Inferior parietal cortex (tissue), 1 donor: Measurements from ENCODE around the gene BEND2.
"Not testable (repeated sequence)": the region's sequence is repeated elsewhere in the genome, so short reads cannot be mapped to it uniquely, and the experiment has no call there.

Source experiments
- DNase-seq: peaks from one replicate; pipeline ENCODE4 v3.0.0-alpha.2; 2016; ENCODE audit errors: extremely low spot score

The BEND2 gene

DNA sequence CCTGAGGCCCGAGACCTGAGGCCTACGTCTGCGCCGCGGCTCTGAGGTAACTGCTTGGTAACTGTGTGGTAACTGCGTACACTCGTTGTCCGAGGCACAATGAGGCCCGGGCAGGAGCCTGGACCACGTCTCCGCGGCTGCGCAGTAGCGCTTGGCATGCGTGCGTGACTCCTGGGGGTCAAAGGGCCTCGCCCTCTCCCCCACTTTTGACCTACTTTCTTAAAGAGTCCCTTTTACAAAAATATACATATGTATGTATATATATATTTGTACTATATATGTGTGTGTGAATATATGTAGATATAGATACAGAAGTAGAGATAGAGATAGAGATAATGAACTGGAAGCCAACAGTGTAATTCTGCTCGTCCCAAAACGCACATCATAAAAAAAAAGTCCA is at the start of gene BEND2:
Gene BEND2, minus strand, starts transcription at position 101 of the 400 bp plus-strand sequence. CDS start 136 bp downstream, outside the sequence.
- no peak for DNase-seq

DNA sequence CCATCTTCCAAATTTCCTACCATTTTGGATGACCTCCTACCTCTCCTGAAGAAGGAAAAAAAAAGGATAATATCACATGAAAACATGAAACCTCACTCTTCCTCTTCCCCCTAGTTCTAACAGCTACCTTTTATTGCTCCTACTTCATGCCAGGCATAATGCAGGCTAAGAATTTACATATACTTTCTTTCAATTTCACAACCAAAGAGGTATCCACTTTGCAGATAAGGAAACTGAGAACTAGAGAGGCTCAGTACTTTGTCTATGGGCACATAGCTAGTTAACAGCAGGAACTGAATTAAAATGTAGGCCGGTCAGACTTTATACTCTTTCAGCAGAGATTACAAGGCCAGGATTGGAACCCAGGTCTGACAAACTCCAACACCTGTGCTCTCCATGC is 34.4 kb upstream of the BEND2 start:
- DNase-seq = no peak

- no peak for DNase-seq
Observed at GRCh38 chrX:18252644-18253359, 32.1 kb upstream of the BEND2 start.

- not testable (repeated sequence) for DNase-seq
Observed at GRCh38 chrX:18229646-18230045, 9.0 kb upstream of the BEND2 start.

- no peak for DNase-seq
Observed at GRCh38 chrX:18228069-18228468, 7.4 kb upstream of the BEND2 start.

GRCh38 chrX:18227458-18227857 is 6.8 kb upstream of the BEND2 start:
- no peak for DNase-seq

DNA sequence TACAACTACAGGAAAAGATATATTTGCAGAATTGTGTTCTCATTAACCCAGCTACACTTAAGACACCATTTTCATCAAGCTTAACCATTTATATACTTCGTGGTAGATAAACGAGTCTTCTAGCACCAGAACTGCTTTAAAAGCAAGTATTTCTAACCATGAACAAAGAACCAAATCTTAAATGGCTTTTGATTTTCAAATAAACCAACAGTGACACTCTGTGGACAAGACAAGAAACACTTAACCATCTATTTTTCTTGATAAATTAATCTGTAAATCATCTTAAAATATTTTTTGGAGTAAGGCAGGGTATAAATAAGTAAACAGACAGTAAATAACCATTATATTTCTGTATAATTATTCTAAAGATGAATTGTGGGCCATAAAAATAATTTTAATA is 10.2 kb downstream of the BEND2 start:
- DNase-seq = peak; percentile 6

GRCh38 chrX:18206657-18207056 is 14.0 kb downstream of the BEND2 start:
- DNase-seq = no peak

GRCh38 chrX:18203631-18204030 is 17.1 kb downstream of the BEND2 start:
- DNase-seq = no peak

GRCh38 chrX:18194688-18195087 is 26.0 kb downstream of the BEND2 start:
- DNase-seq = no peak

DNA sequence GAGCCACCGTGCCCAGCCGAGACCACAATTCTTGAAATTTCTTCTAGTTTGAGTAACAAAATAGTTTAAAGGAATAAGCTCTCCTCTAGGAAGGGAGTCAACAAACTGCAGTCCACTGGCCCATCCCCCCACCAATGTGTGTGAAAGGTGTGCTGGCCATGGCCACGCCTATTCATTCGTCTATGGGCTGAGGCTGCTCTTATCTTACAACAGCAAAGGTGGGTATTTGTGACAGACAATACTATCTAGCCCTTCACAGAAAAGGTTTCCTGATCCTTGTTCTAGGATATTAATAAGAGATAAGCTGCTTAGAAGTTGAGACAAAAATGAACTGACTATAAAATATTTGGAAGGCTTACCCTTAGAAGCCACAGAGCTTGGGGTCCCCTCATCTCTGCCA is 41.2 kb downstream of the BEND2 start:
- DNase-seq = no peak

DNA sequence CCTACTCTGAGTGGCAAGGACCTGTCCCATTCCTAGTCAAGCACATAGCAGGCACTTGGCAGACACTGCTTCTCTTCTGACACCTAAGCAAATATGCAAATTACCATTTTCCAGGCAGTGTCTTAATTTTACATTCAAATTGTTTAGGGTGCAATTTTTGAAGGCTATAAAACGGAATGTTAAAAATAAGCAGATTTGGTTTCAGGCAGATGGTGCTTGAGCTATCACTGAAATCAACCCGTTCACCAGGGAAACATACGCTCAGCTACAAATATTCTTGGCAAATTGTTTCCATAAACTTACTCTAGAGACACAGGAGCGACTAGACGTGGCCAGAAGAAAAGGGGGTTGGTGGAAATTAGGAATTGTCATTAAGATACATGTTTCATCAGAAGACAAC is 45.7 kb downstream of the BEND2 start:
- no peak for DNase-seq

DNA sequence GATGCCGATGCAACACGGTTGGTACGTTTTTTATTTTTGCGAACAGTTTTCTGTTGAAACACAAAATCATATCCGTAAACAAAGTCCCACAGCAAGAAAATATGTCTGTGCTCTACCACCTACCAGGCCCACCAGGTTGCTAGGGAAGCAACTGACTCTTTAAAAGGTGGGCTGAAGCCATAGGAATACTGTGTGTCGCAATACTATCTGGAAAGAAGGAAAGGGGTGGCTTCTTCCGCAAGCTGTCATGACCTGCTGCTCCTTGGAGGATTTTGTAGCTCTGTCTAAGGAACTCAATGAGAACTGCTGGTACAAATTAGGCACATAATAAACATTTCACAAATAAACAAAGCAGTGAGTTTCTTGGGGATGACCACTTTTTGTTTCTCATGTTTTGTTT is 46.5 kb downstream of the BEND2 start:
- no peak for DNase-seq

- DNase-seq = no peak
Observed at GRCh38 chrX:18173494-18174180, 47.0 kb downstream of the BEND2 start.

GRCh38 chrX:18172970-18173369 is 47.7 kb downstream of the BEND2 start:
- no peak for DNase-seq

DNA sequence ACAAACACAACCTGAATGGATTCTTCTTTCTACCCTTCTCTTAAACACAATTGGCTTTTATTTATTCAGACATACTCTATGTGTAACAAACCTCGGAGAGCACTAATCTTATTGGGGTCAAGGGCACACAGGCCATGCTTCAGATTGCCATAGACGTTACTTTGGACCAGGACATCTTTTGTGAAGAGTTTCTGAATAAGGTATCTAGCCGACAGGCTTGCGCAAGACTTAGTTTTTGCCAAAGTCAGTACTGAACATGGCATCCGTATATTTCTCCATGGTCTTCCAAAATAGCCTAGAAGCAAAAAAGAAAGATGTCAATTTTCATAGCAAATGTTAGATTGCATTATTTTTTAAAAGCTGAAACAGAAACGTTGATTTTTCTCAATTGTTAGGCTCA is 49.8 kb downstream of the BEND2 start:
- no peak for DNase-seq

- DNase-seq = no peak
Observed at GRCh38 chrX:18166068-18166467, 54.6 kb downstream of the BEND2 start.

- DNase-seq = no peak
Observed at GRCh38 chrX:18160369-18160768, 60.3 kb downstream of the BEND2 start.

DNA sequence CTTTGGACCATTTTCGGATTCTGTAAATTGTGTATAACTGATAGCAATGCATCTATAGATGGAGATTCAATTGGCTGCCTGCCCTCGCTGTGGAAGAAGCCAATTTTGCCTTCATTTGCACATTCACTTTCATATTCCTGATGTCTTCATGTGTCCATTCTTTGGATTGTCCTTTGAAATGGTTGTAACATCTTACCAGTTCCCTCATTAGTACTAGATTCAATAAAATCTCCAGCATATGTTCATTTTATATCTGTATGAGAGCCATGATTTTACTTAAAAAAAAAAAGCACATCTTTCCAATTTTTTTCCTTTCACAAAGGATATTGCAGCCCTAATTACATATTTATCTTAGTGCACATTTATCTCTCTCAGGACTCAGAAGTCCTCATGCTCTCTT is 61.7 kb downstream of the BEND2 start:
- DNase-seq = no peak

DNA sequence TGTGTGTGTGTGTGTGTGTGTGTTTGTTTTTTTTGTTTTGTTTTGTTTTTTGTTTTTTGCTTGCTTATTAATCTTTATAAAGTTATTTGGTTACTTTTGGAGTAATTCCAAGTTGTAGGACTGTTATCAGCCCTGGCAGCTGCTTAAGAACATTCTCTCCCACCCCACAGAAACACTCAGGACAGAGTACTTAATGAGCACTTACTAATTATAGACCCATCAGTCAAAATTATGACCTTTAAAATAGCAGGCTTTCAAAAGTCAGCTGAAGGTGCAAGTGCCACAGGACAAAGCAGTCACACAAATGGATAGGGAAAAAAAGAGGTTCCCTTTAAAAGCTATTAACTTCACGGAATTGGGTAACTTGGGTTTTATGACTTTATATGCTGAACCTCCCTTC is 69.0 kb downstream of the BEND2 start:
- no peak for DNase-seq

GRCh38 chrX:18151157-18151556 is 69.5 kb downstream of the BEND2 start:
- no peak for DNase-seq

GRCh38 chrX:18149454-18149853 is 71.2 kb downstream of the BEND2 start:
- no peak for DNase-seq

DNA sequence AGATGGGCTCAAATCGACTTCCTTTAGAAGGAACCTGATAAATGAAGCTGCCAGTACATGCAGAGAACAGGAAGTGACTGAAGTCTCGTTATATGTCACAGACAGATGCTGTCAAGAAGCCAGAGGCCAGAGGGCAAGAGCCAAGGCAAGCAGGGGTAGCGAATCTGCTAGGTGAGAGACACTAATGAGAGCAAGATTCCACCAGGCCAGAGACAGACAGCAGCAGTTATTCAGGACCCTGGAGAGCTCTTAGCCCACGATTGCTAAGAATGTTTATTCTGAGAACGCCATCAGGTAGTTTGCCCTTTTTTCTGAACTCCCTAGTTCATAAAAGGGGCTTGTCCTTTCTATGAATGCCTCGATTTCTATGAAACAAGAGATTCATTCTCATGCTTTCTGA is 73.7 kb downstream of the BEND2 start:
- DNase-seq = no peak

DNA sequence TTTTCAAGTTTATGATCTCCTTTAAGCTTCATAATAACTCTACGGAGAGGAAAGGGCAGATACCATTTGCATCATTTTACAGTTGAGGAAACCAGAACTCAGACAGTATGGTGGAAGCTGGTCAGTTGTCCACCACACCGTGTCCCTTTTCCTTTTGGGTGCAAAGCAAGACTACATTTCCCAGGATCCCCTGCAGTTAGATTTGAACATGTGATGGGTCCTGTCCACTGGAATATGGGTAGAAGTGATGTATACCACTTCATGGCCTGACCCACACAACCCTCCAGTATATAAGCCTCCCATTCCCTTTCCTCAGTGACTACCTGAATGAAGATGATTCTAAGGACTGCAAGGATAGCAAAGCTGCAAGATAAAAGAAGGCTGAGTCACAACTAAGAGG is 74.7 kb downstream of the BEND2 start:
- DNase-seq = no peak
